Lower leg skin (tissue), 4 donors: Measurements from ENCODE around the gene FBXL13. TPM values are rescaled to one million over a fixed set of nuclear protein-coding genes. Genes with fewer than 3 reads are reported as not detected.
"Not testable (repeated sequence)": the region's sequence is repeated elsewhere in the genome, so short reads cannot be mapped to it uniquely, and the experiment has no call there.

Source experiments
- DNase-seq, 2 donors: peaks; one replicate each; pipeline ENCODE4 v3.0.0-alpha.2; 2019; ENCODE audit warnings: low spot score in 2 of 2
- H3K4me3 ChIP-seq: fragments of 200-600 bp; sonication (generic); 2 replicates; pipeline ENCODE4 v1.5.1; 2017; ENCODE audit warnings: mild to moderate bottlenecking, low read depth; ENCODE audit not compliant: poor library complexity, severe bottlenecking
- POLR2A ChIP-seq, 2 donors: fragments of 450-650 bp; IDR thresholded peaks; one replicate each; pipeline ENCODE4 v1.6.1; 2016 to 2017; ENCODE audit warnings: antibody characterized with exemption in 2 of 2, mild to moderate bottlenecking in 1 of 2, moderate library complexity in 1 of 2
- WGBS, 2 donors: methylation state at CpG; one replicate each; pipeline ENCODE4 v1.1.5; 2018; 5-methylcytosine and 5-hydroxymethylcytosine counted together
- intact Hi-C: fragments of 100-400 bp; cut with DNase I; formaldehyde crosslinking; loops from one replicate; pipeline ENCODE4 v1.15.0; 2023; ENCODE audit warnings: low total_unique reads
- total RNA-seq, 4 donors: library from RNA; depleted of rRNA; stranded (reverse); fragments of >200 nt; gene quantifications; one replicate each; pipeline ENCODE4 v1.1.0, GENCODE V29; 2016
- TF ChIP-seq, protein P1 (sequence below), 3 donors: fragments of 450-650 bp; IDR thresholded peaks; one replicate each; pipeline ENCODE4 v1.5.1; 2016; ENCODE audit warnings: antibody characterized with exemption in 3 of 3, mild to moderate bottlenecking in 3 of 3, moderate library complexity in 2 of 3

Gene FBXL13
- total RNA-seq, 4 donors from 2014 or later: 0.78 to 1.5 (median 1.1) TPM; not detected in 1

DNA sequence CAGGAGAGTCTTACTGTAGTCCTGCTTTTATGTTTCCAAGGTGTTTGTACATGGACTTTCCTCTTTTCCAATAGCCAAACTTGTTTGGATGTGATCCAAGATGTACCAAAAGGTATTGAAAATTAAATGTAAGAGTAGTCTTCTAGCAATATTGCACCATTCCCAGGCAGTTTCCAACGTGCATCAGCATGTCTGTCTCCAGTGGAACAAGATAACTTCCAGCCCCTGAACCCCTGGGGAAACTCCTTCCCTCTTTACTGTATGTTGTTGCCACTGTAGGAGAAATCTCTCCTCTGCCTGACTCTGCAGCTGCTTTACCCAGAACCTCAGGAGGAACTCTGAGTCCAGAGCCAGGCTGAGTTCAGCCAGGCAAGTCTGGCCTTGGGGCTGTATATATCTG, 18.8 kb upstream of the FBXL13 start:
- intact Hi-C loops: no loop called here
- H3K4me3 ChIP-seq: no peak overlapping the region
- 19 to 50% methylated on average over 1 of the region's 1 CpG for WGBS, 2 donors
- no peak for TF ChIP-seq POLR2A (IDR thresholded peaks at IDR 0.05)
- TF ChIP-seq, protein P1, sequence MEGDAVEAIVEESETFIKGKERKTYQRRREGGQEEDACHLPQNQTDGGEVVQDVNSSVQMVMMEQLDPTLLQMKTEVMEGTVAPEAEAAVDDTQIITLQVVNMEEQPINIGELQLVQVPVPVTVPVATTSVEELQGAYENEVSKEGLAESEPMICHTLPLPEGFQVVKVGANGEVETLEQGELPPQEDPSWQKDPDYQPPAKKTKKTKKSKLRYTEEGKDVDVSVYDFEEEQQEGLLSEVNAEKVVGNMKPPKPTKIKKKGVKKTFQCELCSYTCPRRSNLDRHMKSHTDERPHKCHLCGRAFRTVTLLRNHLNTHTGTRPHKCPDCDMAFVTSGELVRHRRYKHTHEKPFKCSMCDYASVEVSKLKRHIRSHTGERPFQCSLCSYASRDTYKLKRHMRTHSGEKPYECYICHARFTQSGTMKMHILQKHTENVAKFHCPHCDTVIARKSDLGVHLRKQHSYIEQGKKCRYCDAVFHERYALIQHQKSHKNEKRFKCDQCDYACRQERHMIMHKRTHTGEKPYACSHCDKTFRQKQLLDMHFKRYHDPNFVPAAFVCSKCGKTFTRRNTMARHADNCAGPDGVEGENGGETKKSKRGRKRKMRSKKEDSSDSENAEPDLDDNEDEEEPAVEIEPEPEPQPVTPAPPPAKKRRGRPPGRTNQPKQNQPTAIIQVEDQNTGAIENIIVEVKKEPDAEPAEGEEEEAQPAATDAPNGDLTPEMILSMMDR (IDR thresholded peaks at IDR 0.05): no peak
- DNase-seq: no peak

DNA sequence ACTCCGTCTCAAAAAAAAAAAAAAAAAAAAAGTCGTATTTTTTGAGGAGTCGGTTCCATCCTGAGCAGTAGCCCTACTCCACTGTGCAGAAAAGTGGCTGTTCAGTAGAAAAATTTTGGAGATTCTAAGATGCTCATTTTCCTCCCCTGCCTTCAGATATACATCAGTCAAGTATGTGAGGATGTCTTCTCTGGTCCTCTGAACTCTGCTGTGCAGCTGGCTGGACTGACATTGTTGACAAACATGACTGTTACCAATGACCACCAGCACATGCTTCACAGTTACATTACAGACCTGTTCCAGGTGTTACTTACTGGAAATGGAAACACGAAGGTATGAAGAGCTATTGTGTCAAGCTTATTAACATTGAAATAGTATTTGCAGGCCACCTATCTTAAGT, 17.7 kb upstream of the FBXL13 start:
- intact Hi-C loops, H3K4me3 ChIP-seq, DNase-seq: not testable (repeated sequence)
- WGBS, 2 donors: 69 to 70% methylated on average over 4 of the region's 4 CpGs

DNA sequence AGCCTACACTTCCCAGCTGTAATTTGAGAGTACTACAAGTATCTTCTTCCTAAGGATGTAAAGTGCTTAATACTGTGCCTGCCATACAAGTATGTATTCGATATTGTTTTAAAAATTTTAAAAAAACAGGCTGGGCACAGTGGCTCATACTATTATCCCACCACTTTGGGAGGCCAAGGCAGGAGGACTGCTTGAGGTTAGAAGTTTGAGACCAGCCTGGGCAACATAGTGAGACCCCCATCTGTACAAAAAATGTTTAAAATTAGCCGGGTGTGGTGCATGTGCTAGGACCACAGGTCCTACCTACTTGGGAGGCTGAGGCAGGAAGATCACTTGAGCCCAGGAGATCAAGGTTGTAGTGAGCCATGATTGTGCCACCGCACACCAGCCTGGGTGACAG, 8.6 kb upstream of the FBXL13 start:
- intact Hi-C loops: no loop called here
- WGBS, 2 donors: 94 to 95% methylated on average over 3 of the region's 3 CpGs
- TF ChIP-seq, protein P1 (IDR thresholded peaks at IDR 0.05): no peak
- TF ChIP-seq POLR2A (IDR thresholded peaks at IDR 0.05): no peak
- no peak overlapping the region for H3K4me3 ChIP-seq
- DNase-seq: no peak

DNA sequence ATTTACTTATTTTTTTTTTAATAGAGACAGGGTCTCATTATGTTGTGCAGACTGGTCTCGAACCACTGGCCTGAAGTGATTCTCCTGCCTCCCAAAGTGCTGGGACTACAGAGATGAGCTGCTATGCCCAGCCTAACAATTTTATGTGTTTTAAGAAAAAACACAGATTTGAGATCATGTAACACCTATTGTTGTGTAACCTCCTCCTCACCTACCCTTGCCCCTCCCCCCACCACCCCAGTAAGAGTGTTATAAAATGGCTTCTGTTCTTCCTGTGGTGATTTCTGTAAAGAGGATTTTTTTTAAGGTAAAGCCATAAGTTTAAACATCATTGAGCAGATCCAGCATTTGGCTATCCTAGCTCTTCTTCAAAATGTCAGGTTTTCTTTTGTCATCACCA, 7.9 kb upstream of the FBXL13 start:
- H3K4me3 ChIP-seq: no peak overlapping the region
- TF ChIP-seq, protein P1 (IDR thresholded peaks at IDR 0.05): no peak
- no peak for TF ChIP-seq POLR2A (IDR thresholded peaks at IDR 0.05)
- intact Hi-C loops: no loop called here
- DNase-seq: no peak
- WGBS, 2 donors: 95 to 100% methylated on average over 1 of the region's 1 CpG

DNA sequence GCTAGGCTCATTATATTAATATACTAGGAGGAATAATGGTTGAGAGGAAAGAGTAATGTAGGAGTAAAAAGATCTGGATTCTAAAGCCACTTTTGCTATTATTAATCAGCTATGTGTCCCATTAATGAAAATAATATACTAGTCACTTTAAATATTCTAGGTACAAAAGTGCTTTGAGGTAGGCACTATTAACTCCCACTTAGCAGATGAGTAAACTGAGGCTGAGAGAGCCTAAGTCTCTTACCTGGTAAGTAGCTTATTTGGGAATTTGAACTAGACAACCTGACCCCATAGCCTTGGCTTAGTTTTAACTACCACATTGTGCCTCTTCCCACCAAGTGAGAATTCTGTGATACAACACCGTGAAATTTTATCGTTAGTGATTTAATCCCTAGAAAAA, 6.3 kb upstream of the FBXL13 start:
- DNase-seq: no peak
- intact Hi-C loops: no loop called here
- H3K4me3 ChIP-seq: no peak overlapping the region
- TF ChIP-seq POLR2A (IDR thresholded peaks at IDR 0.05): no peak
- TF ChIP-seq, protein P1 (IDR thresholded peaks at IDR 0.05): no peak
- WGBS, 2 donors: 93 to 96% methylated on average over 2 of the region's 2 CpGs

DNA sequence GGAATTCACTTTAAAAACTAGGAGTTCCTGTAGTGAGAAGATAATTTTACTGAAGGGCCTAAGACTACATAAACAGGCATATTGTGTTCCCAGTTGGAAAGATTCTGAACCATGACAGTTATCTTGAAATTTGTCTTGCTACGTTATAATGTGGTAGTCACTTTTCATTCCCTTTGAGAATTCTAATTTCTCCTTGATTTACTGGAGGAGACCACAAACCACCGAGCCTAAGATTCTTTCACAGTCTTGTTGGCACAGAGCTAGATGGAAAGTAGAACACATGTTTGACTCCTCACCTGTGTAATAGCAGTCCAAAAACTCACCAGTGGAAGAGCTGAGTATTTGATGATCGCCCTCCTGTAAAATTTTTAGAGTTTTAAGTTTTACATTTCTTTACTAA, 5.2 kb upstream of the FBXL13 start:
- intact Hi-C loops: no loop called here
- no peak for DNase-seq
- TF ChIP-seq, protein P1 (IDR thresholded peaks at IDR 0.05): no peak
- no peak for TF ChIP-seq POLR2A (IDR thresholded peaks at IDR 0.05)
- no peak overlapping the region for H3K4me3 ChIP-seq
- 82 to 83% methylated on average over 3 of the region's 3 CpGs for WGBS, 2 donors

DNA sequence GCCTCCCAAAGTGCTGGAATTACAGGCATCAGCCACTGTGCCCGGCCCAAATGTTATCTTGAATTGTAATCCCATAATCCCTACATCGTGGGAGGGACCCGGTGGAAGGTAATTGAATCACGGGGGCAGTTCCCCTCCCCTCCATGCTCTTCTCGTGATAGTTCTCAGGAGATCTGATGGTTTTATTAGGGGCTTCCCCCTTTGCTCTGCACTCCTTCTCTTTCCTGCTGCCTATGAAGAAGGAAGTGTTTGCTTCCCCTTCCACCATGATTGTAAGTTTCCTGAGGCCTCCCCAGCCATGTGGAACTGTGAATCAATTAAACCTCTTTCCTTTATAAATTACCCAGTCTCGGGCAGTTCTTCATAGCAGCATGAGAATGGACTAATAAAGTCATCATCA, 3.6 kb upstream of the FBXL13 start:
- intact Hi-C loops, H3K4me3 ChIP-seq: not testable (repeated sequence)
- WGBS, 2 donors: 76 to 83% methylated on average over 6 of the region's 6 CpGs

More for the DNA sequence above, 3.6 kb upstream of the FBXL13 start:
- DNase-seq: not testable (repeated sequence)
